ENCODE measurements around the gene NCOA1.
"Not testable (repeated sequence)": the region's sequence is repeated elsewhere in the genome, so short reads cannot be mapped to it uniquely, and the experiment has no call there.

The NCOA1 gene

GRCh38 chr2:24542269-24542872 is 51.3 kb downstream of the NCOA1 start:
- no peak for DNase-seq

- DNase-seq = no peak
Observed at GRCh38 chr2:24543252-24543651, 52.2 kb downstream of the NCOA1 start.

DNA sequence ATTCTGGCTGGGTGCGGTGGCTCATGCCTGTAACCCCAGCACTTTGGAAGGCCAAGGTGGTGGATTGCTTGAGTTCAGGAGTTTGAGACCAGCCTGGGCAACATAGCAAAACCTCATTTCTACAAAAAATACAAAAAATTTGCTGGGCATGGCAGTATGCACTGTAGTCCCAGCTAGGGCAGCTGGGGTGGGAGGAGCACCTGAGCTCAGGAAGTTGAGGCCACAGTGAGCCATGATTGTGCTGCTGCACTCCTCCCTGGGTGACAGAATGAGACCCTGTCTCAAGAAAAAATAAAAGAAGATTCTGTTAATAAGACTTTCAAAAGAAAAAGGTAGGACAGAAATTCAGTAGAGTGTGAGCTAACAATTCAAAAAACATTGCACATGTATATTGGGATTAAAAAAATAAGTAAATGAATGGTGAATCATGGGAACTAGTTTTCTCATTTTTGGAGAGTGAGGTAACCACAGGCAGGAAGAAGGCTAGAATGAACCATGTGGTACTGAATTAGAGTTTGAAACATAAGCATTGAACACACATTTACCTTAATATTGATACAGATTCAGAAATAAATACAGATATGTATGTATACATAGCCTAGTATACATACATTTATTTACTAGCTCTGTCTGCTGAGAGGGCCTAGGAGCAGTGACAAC is 53.5 kb downstream of the NCOA1 start:
- no peak for DNase-seq

DNA sequence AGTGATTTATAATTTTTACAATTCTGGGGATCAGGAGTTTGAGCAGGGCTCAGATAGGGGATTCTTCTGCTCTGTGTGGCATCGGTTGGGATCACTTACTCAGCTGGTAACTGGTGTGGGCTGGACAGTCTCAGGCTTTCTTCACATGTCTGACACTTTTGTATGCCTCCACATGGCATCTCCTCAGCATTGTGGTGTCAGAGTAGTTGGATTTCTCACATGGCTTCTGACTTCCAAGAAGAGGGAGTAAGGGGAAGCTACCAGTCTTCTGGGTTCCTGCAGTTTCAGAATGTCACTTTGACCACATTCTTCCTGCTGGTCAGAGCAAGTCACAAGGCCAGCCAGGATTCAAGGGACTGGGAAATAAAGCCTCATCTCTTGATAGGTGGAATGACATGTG is 55.6 kb downstream of the NCOA1 start:
- no peak for DNase-seq

DNA sequence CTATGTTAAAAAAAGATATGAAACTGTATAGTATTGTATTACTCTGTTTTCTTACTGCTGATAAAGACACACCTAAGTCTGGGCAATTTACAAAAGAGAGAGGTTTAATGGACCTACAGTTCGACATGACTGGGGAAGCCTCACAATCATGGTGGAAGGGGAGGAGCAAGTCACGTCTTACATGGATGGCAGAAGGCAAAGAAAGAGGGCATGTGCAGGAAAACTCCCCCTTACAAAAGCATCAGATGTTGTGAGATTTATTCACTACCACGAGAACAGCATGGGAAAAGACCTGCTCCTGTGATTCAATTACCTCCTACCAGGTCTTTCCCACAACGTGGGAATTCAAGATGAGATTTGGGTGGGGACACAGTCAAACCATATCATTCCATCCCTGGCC is 57.0 kb downstream of the NCOA1 start:
- DNase-seq = no peak

DNA sequence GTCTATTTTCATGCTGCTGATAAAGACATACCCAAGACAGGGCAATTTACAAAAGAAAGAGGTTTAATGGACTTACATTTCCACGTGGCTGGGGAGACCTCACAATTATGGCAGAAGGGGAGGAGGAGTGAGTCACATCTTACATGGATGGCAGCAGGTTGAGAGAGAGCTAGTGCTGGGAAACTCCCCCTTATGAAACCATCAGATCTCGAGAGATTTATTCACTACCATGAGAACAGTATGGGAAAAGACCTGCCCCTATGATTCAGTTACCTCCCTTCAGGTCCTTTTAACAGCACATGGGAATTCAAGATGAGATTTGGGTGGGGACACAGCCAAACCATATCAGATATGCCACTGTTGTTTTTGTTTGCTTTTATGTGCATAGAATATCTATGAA is 59.2 kb downstream of the NCOA1 start:
- DNase-seq = not testable (repeated sequence)

GRCh38 chr2:24551016-24551415 is 60.0 kb downstream of the NCOA1 start:
- no peak for DNase-seq

DNA sequence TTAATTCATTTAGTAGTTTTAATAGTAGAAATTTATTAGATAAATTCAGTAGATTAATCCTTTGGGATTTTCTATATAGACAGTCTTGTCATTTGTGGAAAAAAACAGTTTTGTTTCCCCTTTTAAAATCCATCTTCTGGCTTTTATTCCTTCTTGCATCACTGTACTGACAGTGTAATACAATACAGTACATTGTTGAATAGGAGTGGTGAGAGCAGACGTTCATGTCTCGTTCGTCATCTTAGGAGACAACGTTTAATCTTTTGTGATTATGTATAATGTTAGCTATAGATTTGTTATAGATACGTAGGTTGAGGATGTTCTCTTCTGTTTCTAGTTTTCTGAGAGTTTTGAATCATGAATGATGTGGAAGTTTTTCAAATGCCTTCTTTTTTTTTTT is 61.8 kb downstream of the NCOA1 start:
- no peak for DNase-seq

GRCh38 chr2:24558781-24559472 is 67.9 kb downstream of the NCOA1 start:
- DNase-seq = no peak

DNA sequence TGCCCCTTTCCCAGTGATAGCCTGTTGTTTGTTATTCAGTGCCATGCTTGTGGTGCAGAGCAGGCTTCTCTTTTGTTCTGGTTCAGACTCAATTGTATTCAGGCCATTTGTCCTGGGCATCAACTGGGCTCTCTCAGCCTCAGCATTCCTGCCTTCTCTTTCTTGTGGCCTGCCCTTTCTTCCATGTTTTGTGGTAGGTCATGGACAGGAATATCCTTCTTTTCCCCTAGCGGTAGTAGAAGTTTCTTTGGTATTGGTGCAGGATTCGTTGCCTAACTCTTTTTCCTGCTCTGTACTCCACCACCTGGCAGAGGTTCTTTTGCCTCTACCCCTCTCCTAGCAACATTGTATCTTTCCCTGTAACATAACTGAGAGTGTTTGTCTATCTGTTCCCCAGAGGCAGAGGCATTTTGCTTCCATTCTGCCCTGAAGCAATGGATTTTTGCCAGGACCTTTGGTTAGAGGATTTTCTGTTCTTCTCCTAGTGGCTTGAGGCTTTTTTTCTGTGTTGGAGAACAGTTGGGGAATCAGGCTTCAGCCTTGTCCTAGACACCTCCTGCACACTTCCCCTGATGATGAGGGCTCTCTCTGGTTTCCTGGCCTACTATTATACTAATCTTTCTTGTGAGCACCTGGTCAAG is 68.5 kb downstream of the NCOA1 start:
- no peak for DNase-seq

DNA sequence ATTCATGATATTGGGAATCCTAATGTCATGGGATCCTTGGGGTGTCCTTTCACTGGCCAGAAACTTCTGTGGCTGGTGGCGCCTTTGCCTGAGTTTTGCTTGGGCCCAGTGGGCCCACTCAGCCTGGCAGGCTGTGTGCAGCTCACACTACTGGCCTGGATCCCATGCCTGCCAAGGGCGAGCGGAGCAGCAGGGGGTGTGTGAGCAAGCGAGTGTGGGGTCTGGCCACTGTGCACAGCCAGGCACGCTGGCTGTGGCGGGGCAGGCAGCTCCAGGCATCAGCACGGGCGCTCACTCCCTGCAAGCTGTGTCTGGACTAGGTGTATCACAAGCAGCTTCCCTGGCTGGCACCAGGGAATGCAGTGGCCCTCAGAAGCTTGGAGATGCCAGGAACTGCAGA is 74.5 kb downstream of the NCOA1 start:
- DNase-seq = no peak

- no peak for DNase-seq
Observed at GRCh38 chr2:24566209-24566608, 75.2 kb downstream of the NCOA1 start.

DNA sequence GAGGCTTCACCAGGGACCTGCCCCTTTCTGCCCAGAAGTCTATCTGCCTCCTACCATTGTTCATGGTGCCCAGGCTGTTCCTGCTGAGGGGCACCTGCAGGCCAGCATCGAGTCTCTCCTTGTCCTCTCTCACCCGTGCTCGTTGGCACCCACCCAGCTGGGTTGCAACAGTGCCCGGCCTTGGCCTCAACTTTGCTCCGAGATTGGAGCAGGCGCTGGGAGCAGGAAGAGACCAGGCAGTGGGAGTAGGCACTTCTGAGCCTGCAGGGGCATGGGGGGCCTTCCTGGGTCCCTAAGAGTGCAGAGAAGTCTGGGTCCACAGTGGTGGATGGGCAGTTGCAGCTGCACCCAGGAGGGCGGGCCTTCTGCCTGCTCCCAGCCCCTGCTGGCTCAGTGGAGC is 75.6 kb downstream of the NCOA1 start:
- DNase-seq = no peak

GRCh38 chr2:24568551-24568950 is 77.5 kb downstream of the NCOA1 start:
- no peak for DNase-seq

- DNase-seq = not testable (repeated sequence)
Observed at GRCh38 chr2:24569565-24569964, 78.5 kb downstream of the NCOA1 start.

- DNase-seq = no peak
Observed at GRCh38 chr2:24570225-24570624, 79.2 kb downstream of the NCOA1 start.

DNA sequence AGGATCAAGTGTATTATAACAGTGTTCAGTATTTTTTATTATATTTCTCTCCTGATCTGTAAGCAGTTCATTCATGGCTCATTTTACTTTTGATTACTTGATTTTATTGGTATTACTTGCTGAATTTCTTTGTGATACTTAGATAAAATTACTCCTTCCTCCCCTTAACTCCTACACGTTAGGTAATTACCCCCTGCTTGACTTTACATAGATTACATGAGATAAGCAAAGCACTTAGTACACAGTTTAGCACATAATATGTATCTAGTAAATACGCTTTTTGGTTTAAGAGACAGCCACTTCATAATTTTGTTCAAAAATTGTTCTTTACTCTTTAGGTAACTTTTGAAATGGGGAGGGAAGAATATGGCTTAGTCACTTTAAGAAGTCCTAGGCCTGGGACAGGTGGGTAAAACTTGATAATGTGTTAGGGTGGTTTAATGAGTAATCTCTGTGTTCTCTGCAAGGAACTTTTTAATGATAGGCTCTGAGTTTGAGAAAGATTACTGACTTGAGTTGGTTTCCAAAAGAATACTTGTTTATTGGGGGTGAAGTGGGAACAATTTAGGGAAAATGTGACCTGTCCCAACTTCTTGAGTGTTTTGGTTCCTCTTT is 80.9 kb downstream of the NCOA1 start:
- DNase-seq = no peak

- no peak for DNase-seq
Observed at GRCh38 chr2:24576146-24576545, 85.1 kb downstream of the NCOA1 start.

- no peak for DNase-seq
Observed at GRCh38 chr2:24576617-24577016, 85.6 kb downstream of the NCOA1 start.

DNA sequence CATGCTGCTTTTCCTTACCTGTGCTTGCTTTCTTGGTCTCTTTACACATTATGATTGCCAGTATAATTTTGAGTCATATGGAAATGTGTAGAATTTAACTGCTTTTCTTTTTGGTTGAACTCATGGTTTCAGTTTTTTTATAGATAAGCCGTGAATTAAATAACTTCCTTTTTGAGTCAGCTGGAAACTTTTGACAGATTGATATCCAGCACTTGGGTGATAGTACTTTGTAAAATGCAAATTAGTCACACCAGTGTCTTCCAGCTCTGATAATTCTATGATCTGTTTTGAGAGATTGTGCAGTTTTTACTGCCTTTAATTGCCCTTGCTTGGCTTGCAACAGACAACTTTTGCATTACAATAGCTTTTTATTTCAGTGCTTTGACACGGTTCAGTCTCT is 86.4 kb downstream of the NCOA1 start:
- DNase-seq = no peak

- no peak for DNase-seq
Observed at GRCh38 chr2:24579053-24579803, 88.2 kb downstream of the NCOA1 start.

- no peak for DNase-seq
Observed at GRCh38 chr2:24580561-24580960, 89.5 kb downstream of the NCOA1 start.

GRCh38 chr2:24581971-24582370 is 90.9 kb downstream of the NCOA1 start:
- not testable (repeated sequence) for DNase-seq
